ENCODE results near the gene PARVB. TPM values are rescaled to one million over a fixed set of nuclear protein-coding genes. Genes with fewer than 3 reads are reported as not detected.

PARVB gene
- total and polyA plus RNA-seq, 2 of the 8 experiments (the other 6 are each of a cell fraction or from before 2014, with no cell fraction given): 14.5 to 18.6 TPM

GRCh38 chr22:44090571-44090905, 66.4 kb downstream of the PARVB start (continued):
- TF ChIP-seq HDAC2 (IDR thresholded peaks at IDR 0.05; ENCODE audit: borderline replicate concordance in 1 of 2, low read depth in 2 of 2, low read length in 2 of 2) (no peak), TAF1 (IDR thresholded peaks at IDR 0.05; ENCODE audit: low read depth, low read length) (no peak), SP1 (IDR thresholded peaks at IDR 0.05; ENCODE audit: low read depth, low read length) (no peak), TCF12 (IDR thresholded peaks at IDR 0.05; ENCODE audit: low read depth, low read length) (no peak), SRF (IDR thresholded peaks at IDR 0.05; ENCODE audit: low read depth, low read length) (no peak), BACH1 (IDR thresholded peaks at IDR 0.05; ENCODE audit: low read length) (no peak)
- TF ChIP-seq, protein P1, sequence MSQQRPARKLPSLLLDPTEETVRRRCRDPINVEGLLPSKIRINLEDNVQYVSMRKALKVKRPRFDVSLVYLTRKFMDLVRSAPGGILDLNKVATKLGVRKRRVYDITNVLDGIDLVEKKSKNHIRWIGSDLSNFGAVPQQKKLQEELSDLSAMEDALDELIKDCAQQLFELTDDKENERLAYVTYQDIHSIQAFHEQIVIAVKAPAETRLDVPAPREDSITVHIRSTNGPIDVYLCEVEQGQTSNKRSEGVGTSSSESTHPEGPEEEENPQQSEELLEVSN (IDR thresholded peaks at IDR 0.05): no peak
